Loucy (cell line): ENCODE results near the gene CLMN.

Source experiments
- H2AFZ ChIP-seq: fragments of 200-600 bp; sonication (generic); 2 replicates; pipeline ENCODE4 v1.6.0; 2016; ENCODE audit warnings: antibody characterized with exemption, mild to moderate bottlenecking, low read length, moderate library complexity
- H3F3A ChIP-seq: fragments of 200-600 bp; 2 replicates; pipeline ENCODE4 v1.6.0; 2016; ENCODE audit warnings: antibody characterized with exemption, low read depth, mild to moderate bottlenecking
- H3K27me3 ChIP-seq: fragments of 200-600 bp; sonication (generic); 2 replicates; pipeline ENCODE4 v1.6.1; 2014; ENCODE audit warnings: low read length, mild to moderate bottlenecking; ENCODE audit not compliant: insufficient read depth, poor library complexity, severe bottlenecking
- H3K36me3 ChIP-seq: fragments of 200-600 bp; sonication (generic); 2 replicates; pipeline ENCODE4 v1.6.1; 2016; ENCODE audit warnings: low read length; ENCODE audit not compliant: insufficient read depth
- H3K4me1 ChIP-seq: fragments of 200-600 bp; sonication (generic); 2 replicates; pipeline ENCODE4 v1.5.1; 2014; ENCODE audit warnings: low read length, mild to moderate bottlenecking; ENCODE audit not compliant: insufficient read depth, poor library complexity, severe bottlenecking
- H3K4me2 ChIP-seq: fragments of 200-600 bp; sonication (generic); 2 replicates; pipeline ENCODE4 v1.6.0; 2014; ENCODE audit warnings: antibody characterized with exemption, low read length, low read depth, mild to moderate bottlenecking; ENCODE audit not compliant: poor library complexity, severe bottlenecking
- H3K4me3 ChIP-seq: fragments of 200-600 bp; sonication (generic); 2 replicates; pipeline ENCODE4 v1.5.1; 2014; ENCODE audit warnings: low read length, mild to moderate bottlenecking, mixed read lengths; ENCODE audit not compliant: poor library complexity, severe bottlenecking
- H3K79me2 ChIP-seq: fragments of 200-600 bp; sonication (generic); 2 replicates; pipeline ENCODE4 v1.6.1; 2014; ENCODE audit warnings: low read length; ENCODE audit not compliant: insufficient read depth
- H3K9ac ChIP-seq: fragments of 200-600 bp; sonication (generic); 2 replicates; pipeline ENCODE4 v1.6.0; 2014; ENCODE audit warnings: mild to moderate bottlenecking, low read depth, low read length, moderate library complexity; ENCODE audit not compliant: poor library complexity, severe bottlenecking
- H3K9me2 ChIP-seq: fragments of 200-600 bp; sonication (generic); replicated peaks from 2 replicates; pipeline ENCODE4 v1.6.1; 2016; ENCODE audit warnings: low read depth, low read length, mixed read lengths
- H3K9me3 ChIP-seq: fragments of 200-600 bp; sonication (generic); 2 replicates; pipeline ENCODE4 v1.6.1; 2014; ENCODE audit warnings: mild to moderate bottlenecking, antibody characterized with exemption, low read length, low read depth; ENCODE audit not compliant: insufficient read depth
- H4K20me1 ChIP-seq: fragments of 200-600 bp; sonication (generic); 2 replicates; pipeline ENCODE4 v1.6.0; 2014; ENCODE audit warnings: antibody characterized with exemption, low read length, mild to moderate bottlenecking; ENCODE audit not compliant: insufficient read depth, poor library complexity, severe bottlenecking
- EZH2phosphoT487 ChIP-seq: fragments of 200-600 bp; IDR thresholded peaks from 2 replicates; pipeline ENCODE4 v1.6.1; 2018; ENCODE audit warnings: antibody characterized with exemption, mild to moderate bottlenecking, moderate library complexity, borderline replicate concordance
- TF ChIP-seq, protein P1 (sequence below): fragments of 200-600 bp; sonication (generic); conservative IDR thresholded peaks from 2 replicates; pipeline ENCODE4 v1.5.1; 2014; ENCODE audit warnings: mild to moderate bottlenecking, antibody characterized with exemption, low read length

Gene CLMN

GRCh38 chr14:95296966-95297365 is 22.7 kb downstream of the CLMN start:
- H3K4me1 ChIP-seq, result no peaks in the 10 kb centered on the region
- H3K9me2 ChIP-seq, result no peaks in the 10 kb centered on the region
- H3K9me3 ChIP-seq, result no peaks in the 10 kb centered on the region
- H3K27me3 ChIP-seq, result no peaks in the 10 kb centered on the region
- H3K4me3 ChIP-seq, result no peak overlapping the region
- no peaks in the 10 kb centered on the region for H3K79me2 ChIP-seq
- H4K20me1 ChIP-seq, result no peaks in the 10 kb centered on the region
- no peaks in the 10 kb centered on the region for H3F3A ChIP-seq
- H3K4me2 ChIP-seq, result no peak overlapping the region
- TF ChIP-seq, protein P1, sequence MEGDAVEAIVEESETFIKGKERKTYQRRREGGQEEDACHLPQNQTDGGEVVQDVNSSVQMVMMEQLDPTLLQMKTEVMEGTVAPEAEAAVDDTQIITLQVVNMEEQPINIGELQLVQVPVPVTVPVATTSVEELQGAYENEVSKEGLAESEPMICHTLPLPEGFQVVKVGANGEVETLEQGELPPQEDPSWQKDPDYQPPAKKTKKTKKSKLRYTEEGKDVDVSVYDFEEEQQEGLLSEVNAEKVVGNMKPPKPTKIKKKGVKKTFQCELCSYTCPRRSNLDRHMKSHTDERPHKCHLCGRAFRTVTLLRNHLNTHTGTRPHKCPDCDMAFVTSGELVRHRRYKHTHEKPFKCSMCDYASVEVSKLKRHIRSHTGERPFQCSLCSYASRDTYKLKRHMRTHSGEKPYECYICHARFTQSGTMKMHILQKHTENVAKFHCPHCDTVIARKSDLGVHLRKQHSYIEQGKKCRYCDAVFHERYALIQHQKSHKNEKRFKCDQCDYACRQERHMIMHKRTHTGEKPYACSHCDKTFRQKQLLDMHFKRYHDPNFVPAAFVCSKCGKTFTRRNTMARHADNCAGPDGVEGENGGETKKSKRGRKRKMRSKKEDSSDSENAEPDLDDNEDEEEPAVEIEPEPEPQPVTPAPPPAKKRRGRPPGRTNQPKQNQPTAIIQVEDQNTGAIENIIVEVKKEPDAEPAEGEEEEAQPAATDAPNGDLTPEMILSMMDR, result no peak
- TF ChIP-seq EZH2phosphoT487, result no peak
- H2AFZ ChIP-seq, result no peak overlapping the region
- H3K9ac ChIP-seq, result no peak overlapping the region
- H3K36me3 ChIP-seq, result no peaks in the 10 kb centered on the region

GRCh38 chr14:95295600-95296376 is 23.9 kb downstream of the CLMN start:
- Histone ChIP-seq H2AFZ (no peak overlapping the region), H3F3A (no peaks in the 10 kb centered on the region), H3K9me2 (no peaks in the 10 kb centered on the region), H3K9ac (no peak overlapping the region), H3K27me3 (no peaks in the 10 kb centered on the region), H3K4me1 (no peaks in the 10 kb centered on the region), H3K4me2 (no peak overlapping the region), H3K9me3 (no peaks in the 10 kb centered on the region), H3K4me3 (no peak overlapping the region), H3K36me3 (no peaks in the 10 kb centered on the region), H3K79me2 (no peaks in the 10 kb centered on the region), H4K20me1 (no peaks in the 10 kb centered on the region)
- no peak for TF ChIP-seq EZH2phosphoT487
- TF ChIP-seq, protein P1, result no peak

- Histone ChIP-seq H3K9ac (no peak overlapping the region), H3F3A (no peaks in the 10 kb centered on the region), H3K36me3 (no peaks in the 10 kb centered on the region), H3K4me1 (no peaks in the 10 kb centered on the region), H2AFZ (no peak overlapping the region), H4K20me1 (no peaks in the 10 kb centered on the region), H3K9me3 (no peaks in the 10 kb centered on the region), H3K4me3 (no peak overlapping the region), H3K4me2 (no peak overlapping the region), H3K79me2 (no peaks in the 10 kb centered on the region), H3K27me3 (no peaks in the 10 kb centered on the region), H3K9me2 (no peaks in the 10 kb centered on the region)
- TF ChIP-seq, protein P1, result no peak
- TF ChIP-seq EZH2phosphoT487, result no peak
Observed at GRCh38 chr14:95294834-95295599, 24.7 kb downstream of the CLMN start.
